Right ventricle myocardium superior (tissue), 1 donor: Measurements from ENCODE around the gene MMP11. TPM values are rescaled to one million over a fixed set of nuclear protein-coding genes. Genes with fewer than 3 reads are reported as not detected.
A peak's percentile ranks its signal among the peaks of the same experiment; 100 is the strongest.

ENCODE experiments used
- ATAC-seq: fragments of 200-7000 bp; cut with Tn5 transposase; one replicate; pipeline ENCODE4 v1.9.1; 2020; ENCODE audit warnings: mild to moderate bottlenecking; ENCODE audit not compliant: poor library complexity
- DNase-seq: peaks from one replicate; pipeline ENCODE4 v3.0.0-alpha.2; 2020
- intact Hi-C: fragments of 100-400 bp; cut with DNase I; formaldehyde crosslinking; loops from one replicate; pipeline ENCODE4 v1.11.2; 2022
- total RNA-seq: library from RNA; stranded (reverse); fragmentation: NEBNext Ultra II Directional; extraction: Animal tissue kit (Norgen Biotek cat#: 25700); gene quantifications from one replicate; pipeline ENCODE4 v1.2.1, GENCODE V29; 2021
- donor health status: DM: no; HTN: yes; CAD: no; lungs with severe emphysema.

MMP11 gene
- total RNA-seq, 1 donor from 2014 or later: 25.3 TPM

DNA sequence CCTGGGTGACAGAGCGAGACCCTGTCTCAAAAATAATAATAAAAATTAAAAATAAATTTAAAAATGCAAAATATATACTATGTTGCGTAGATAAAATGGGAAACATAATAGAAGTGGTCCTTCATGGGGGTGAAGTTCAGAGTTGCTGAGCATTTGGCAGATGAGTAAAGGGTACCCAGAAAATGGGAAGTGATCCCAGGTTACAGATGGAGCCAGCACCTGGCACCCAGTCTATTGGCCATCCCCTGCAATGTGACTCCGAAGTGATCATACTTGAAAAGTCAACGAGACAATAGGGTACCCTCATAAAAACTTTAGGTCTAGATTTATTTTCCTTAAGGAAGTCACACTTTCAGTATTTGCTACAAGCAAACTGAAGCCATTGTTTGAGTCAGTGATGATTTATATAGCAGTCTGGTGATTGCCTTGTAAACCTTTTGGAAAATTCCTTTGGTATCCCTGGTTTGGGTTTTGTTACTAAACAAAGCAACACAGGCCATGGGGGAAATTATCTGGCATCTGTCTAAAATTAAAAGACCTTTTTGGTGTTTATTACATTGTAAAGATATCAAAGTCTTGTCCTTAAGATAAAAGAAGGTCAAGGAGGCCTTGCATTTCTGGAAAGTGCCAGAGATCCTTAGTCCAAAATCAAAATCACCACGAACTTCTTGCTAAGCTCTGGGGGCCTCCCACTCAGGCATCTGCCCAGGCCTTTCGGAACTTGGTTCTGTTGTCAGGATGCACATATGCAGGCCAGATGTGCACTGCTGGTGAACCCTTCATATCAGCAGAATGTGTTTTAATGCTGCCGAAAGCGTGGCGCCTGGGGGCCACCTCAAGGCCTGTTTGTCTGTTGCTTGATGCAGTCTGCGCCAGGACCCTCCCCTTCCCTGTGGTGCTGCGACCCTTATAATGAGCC is 18.4 kb downstream of the MMP11 start:
- DNase-seq: peak; percentile 72

DNA sequence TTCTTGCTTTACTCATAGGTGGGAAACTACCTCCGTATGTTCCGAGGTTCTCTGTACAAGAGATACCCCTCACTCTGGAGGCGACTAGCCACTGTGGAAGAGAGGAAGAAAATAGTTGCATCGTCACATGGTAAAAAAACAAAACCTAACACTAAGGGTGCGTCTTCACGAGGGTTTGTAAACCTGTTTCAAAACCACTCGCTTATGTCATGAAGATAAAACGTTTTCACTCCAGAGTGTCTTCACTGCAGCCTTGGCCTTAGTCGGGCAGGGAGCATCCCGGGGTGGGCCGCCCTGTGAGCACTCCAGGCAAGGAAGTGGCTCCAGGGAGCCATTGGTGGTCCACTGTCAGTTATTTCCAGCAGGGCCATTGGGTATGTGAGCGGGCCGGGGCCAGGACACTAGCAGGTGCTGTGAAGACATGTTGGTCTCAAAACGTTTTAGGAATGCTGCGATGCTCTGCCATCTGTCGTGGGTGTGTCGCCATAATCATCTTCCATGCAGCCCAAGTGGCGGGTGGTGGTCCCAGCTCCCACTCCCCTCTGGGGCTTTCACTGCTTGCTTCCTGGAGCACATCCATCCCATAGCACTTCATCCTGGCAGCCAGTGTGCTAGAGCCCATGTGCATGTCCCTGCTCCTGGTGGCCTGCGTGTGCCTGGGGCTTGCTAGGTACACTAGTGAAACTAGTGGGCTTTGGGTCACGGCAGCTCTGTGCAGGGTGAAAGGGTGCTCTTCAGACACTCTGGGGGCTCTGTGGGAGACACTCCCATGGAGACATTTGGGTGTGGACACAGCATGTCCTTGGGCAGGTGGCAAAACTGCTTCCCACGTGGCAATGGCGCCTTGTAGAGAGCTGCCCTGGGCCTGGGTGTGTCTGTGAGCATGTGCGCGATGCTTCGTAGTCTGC is 19.3 kb downstream of the MMP11 start:
- intact Hi-C loops: no loop called here
- DNase-seq: no peak
- ATAC-seq: no peak

More for the DNA sequence above, 18.4 kb downstream of the MMP11 start:
- ATAC-seq: no peak
- intact Hi-C loops: no loop called here

DNA sequence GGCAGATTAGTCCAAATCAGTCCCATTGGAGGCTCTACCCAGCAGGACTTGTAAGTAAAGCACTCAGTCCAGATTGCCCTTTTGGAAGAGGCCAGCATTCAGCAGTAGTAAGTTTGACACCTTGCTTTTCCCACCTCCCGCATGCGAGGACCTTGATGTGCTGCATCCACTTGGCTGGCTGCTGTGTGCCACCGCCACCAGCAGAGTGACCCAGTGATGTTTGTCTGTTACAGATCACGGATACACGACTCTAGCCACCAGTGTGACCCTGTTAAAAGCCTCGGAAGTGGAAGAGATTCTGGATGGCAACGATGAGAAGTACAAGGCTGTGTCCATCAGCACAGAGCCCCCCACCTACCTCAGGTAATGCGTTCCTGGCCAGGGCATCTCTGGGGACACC is 20.7 kb downstream of the MMP11 start:
- DNase-seq (no peak), ATAC-seq (no peak)
- intact Hi-C loops: no loop called here

DNA sequence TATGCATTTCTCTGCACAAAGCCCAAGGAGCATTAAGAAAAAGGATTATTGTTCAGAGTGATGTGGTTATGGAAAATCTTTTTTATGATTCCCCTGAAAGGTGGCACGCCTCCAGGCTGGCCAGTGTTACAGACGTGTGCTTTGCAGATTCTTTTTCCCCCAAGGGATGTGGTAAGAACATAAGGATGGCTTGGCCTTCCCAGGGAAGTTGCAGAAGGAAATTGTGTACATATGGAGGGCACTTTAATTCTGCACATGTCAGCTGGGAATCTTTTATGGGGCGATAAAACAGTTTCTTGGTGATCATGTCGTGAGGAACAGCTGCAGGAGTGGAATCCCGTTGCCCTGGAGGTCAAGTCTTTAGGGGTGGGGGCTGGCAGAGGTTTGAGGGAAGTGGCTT is 23.8 kb downstream of the MMP11 start:
- intact Hi-C loops: no loop called here
- no peak for DNase-seq
- ATAC-seq: no peak

DNA sequence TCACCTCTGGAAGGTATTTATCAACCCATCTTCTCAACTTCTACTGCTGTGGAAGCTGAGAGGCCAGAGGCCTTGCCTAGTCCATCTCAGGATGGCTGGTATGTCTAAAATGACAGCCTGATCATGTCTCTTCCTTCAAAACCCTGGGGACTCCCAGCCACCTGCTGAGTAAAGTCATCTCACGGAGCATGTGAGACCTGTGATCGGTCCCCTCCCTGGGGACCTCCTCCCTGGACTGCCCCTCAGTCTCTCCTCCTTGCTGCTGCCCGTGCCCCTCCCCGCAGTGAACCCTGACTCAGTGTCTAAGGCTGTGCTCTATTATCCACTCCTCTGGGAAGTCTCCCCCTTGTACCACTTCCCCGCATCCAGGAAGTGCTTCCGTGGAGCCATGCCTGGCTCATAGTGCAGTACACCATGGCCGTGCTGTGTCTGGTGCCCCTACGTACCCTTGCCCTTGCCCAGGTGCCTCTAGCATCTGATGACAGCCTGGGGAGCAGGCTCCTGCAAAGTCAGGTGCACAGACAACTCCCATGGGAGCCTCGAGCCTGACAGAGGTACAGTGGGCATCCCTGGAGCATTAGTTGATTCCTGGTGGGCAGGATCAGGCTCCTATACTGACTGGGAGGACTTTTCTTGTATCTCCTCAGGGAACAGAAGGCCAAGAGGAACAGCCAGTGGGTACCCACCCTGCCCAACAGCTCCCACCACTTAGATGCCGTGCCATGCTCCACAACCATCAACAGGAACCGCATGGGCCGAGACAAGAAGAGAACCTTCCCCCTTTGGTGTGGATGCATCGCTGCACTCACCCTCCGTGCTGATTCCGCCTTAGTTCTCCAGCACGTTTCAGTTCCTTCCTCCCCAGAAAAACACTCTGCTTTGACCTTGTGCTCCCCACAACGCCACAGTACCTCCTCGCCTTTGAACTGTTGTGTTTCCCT is 27.9 kb downstream of the MMP11 start:
- ATAC-seq (no peak), DNase-seq (no peak)
- intact Hi-C loops: no loop called here

DNA sequence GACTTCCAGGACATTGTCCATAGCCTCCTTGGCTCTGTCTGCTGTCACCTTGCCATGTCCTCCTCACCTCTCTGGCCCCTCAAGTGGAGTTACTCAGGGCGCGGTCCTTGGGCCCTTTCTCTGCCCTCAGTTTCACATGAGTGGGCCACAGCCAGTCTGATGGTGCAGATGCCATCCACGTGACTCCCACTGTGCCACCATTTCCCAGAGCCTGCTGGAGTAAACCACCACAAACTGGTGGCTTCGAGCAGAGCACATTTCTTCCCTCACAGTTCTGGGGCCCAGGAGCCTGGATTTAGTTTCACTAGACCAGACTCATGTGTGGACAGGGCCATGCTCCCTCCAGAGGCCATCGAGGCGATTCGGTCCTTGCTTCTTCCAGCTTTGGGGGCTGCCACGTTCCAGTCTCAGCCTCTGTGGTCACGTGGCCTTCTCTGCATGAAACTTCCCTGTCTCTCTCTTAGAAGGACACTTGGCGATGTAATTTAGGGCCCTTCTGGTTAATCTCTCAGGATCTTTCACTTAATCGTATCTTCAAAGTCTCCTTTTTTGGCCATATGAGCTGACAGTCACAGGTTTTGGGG is 28.7 kb downstream of the MMP11 start:
- intact Hi-C loops: no loop called here
- no peak for DNase-seq
- ATAC-seq: no peak

DNA sequence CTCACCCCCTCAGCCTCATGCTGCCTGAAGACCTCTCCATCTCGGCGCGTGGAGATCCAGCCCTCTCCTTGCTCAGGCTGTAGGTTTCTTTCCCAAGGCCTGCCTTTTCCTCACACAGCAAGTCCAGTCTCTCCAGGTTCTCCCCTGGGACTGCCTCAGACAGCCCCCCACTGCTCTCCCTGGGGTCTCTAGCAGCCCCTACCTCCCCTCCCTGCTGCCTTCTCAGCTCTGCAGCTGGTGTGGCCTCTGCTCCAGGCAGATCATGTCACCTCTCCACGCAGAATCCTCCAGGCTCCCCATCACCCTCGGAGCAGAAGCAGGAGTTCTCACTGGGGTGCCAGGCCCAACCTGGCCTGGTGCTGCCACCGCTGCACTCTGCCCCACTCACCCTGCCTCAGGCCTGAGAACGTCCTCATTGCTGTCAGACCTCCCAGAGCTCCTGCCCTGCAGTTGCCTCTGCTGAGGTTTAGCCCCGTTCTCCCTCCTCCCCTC is 29.3 kb downstream of the MMP11 start:
- no peak for DNase-seq
- ATAC-seq: no peak
- intact Hi-C loops: no loop called here

DNA sequence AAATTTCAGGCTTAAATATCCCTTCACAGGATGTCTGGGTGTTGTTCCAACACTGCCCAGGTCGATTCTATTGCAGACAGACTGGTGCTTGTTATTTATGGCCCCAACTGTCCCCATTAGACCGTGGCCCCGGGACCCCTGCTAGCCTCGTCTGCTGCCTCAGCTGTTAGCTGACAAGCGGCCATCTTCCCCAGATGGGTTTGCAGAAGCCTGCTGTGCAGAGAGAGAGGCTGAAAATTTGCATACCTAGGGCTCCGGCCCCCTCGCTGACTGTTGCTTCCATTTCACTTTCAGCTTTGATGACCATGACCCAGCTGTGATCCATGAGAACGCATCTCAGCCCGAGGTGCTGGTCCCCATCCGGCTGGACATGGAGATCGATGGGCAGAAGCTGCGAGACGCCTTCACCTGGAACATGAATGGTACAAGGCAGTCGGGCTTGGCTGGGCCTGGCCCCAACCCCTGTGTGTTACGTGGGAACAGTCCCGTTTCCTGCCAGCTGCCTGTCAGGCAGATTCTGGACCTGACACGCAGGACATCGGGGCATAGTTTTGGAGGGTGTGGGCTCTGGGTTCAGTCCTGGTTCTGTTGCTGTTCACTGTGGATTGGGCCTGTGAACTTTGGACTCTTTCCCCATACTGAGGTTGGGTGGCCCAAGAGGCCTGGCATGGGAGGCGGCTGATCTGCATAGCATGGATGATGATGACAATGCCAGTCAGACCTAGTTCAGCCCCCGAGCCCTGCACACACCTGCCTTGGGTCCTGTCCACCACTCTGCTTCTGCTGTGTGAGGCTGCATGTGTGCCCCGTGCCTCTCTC is 30.6 kb downstream of the MMP11 start:
- no peak for ATAC-seq
- no peak for DNase-seq
- intact Hi-C loops: no loop called here

DNA sequence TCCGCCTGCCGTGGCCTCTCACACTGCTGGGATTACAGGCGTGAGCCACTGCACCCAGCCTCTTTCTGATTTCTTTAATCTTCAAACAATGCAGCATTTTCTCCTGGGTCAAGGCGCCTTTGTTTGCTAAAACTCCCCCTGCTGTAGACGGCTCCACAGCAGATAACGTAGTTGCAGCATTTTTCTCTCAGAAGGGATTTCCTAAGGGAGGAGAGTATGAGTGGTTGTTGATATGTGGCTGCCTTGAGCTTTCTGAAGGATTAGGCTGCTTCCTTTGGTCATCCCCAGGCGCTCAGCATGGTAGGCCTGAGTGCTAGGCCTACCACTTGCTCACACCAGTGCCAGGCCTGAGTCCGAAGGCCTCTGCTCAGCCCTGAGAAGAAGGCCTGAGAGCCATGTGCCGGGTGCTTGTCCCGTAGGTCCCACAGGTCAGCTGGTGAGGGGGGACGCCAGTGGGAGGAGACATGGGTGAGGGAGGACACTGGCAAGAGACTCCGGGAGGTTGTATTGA is 32.2 kb downstream of the MMP11 start:
- intact Hi-C loops: no loop called here
- no peak for DNase-seq
- ATAC-seq: peak; percentile 13

DNA sequence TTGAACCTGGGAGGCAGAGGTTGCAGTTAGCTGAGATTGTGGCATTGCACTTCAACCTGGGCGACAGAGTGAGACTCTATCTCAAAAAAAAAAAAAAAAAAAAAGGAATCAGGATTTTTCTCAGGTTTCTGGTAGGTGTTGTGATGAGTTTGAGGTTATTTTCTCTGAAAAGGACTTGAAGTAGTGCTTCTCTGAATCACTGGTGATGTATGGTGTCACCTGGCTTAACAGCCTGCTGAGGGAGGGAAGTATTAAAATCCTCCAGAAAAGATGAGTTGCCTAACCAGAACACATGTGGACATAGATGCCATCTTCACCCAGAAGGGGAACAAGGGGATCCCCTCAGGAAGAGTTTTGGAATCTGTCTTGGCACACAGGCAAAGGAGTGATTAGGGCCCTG is 34.2 kb downstream of the MMP11 start:
- DNase-seq (no peak), ATAC-seq (no peak)
- intact Hi-C loops: no loop called here

DNA sequence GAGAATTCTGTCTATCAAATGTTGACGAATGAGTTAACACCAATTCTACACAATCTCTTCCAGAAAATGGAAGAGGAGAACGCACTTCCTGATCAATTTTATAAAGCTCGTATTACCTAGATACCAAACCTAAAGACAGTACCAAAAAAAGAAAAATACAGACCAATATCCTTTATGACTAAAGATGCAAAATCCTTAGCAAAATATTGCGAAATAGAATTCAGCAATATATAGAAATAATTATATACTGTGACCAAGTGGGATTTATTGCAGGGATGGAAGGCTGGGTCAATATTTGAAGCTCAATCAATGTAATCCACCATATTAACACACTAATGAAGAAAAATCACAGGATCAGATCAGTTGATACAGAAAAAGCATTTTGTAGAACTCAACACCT is 39.7 kb downstream of the MMP11 start:
- intact Hi-C loops: no loop called here
- no peak for ATAC-seq

DNA sequence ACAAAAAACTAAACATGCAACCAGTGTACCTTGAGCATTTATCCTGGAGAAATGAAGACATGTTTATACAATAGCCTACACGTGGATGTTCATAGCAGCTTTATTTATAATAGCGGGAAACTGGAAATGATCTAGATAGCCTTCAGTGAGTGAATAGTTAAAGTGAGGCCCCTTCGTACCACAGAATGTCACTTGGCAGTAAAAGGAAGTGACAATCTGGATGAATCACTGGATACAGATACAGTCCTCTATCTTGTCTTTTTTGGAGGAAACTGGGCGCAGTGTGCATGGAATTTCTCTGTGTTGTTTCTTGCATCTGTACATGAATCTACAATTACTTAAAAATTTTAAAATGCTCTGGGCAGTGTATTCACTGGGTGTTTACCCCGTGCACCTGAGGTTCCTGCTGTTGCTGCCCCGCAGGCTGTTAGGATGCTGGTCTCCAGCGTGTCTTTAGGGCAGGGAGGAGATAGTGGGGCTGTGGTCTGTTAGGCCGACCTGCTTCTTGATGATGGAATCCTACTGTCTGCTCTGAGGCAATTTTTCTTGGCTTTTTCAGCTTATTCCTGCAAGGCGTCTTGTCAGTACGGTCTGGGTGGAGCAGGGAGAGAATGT is 43.0 kb downstream of the MMP11 start:
- ATAC-seq (no peak), DNase-seq (no peak)
- intact Hi-C loops: no loop called here

More for the DNA sequence above, 39.7 kb downstream of the MMP11 start:
- DNase-seq: no peak

DNA sequence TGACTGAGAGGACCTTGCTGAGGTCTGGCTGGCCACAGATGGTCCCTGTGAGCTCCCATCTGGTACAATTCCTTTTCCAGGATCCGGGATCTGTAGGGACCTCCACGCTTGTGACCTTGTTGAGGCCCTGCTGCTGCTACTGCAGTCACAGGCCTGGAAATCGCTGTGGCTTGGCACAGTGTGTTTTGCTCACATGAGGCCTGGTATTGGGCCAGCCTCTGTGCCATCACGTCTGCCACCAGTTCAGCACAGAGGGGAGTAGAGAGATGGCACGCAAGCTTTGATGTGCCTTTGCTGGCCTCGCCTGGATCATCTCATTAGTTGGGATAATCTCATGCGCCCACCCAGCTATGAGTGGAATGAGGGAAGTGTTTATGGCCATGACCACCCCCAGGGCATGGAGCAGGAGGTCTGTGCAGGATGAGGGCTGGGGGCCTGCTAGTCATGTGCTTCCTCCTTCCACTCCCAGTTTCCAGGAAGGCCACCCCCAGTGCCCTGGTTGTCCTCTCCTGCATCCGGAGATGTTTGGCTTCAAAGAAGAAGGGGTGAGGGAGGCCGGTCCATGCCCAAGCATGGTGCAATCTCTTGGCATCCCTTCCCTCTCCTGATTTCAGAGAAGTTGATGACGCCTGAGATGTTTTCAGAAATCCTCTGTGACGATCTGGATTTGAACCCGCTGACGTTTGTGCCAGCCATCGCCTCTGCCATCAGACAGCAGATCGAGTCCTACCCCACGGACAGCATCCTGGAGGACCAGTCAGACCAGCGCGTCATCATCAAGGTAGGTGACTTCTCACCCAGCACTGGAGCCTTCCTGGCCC is 43.7 kb downstream of the MMP11 start:
- intact Hi-C loops: no loop called here
- ATAC-seq (peak; percentile 89), DNase-seq (peak; percentile 79)

DNA sequence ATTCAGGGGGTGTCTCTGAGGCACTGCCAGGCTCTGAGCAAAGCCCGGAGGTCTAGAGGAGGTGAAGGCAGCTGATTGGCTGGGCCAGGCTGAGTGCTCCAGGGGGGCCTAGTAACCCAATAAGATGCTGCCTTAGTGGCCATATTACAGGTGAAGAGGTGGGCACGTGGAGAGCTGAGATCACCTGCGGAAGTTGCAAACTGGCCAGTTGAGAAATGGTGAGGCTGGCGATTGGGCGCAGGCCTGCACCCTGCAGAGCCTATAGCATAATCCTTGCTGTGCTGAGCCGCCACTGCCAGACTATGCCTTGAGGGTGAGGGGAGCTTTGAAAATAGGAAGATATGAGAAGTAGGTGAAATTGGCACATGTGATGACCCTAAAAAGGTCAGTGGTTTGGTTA is 44.5 kb downstream of the MMP11 start:
- DNase-seq: no peak
- ATAC-seq: no peak
- intact Hi-C loops: no loop called here

DNA sequence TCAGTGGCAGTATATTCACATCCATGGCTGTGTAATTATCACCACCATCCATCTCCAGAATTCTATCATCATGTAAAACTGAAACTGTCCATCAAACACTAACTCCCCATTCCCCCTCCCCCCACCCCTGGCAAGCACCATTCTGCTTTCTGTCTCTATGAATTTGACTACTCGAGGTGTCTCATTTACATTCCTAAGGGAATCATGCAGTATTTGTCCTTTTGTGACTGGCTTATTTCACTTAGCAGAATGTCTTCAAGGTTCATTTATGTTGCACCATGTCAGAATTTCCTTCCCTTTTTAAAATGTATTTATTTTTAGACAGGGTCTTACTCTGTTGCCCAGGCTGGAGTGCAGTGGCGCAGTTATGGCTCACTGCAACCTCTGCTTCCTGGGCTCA is 45.9 kb downstream of the MMP11 start:
- no peak for ATAC-seq
- DNase-seq: no peak
- intact Hi-C loops: no loop called here

DNA sequence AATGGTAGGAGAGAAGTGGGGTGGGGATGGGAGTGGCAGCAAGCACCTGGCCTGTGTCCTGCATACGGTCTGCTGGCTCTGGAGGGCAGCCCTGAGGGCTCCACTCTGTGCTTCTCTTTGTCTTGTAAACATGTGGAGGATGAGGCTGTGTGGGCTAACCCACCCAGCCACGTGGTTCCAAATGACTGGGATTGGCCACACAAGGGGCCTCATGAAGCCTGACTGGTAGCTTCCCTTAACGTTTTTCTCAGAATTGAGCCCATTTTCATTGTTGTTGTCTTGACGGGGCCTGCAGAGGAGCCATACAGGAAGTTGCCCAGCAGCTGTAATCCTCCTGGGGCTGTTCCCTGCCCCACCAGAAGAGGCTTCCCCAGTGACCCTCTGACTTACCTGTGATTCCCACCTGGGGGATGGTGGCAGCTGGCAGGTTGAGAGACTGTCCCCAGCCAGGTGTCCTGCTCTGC is 48.1 kb downstream of the MMP11 start:
- ATAC-seq (no peak), DNase-seq (no peak)
- intact Hi-C loops: no loop called here
